ENCODE data around the gene KCNJ6. TPM values are rescaled to one million over a fixed set of nuclear protein-coding genes. Genes with fewer than 3 reads are reported as not detected.

KCNJ6 gene
- total RNA-seq, 2 experiments from 2014 or later: not detected

DNA sequence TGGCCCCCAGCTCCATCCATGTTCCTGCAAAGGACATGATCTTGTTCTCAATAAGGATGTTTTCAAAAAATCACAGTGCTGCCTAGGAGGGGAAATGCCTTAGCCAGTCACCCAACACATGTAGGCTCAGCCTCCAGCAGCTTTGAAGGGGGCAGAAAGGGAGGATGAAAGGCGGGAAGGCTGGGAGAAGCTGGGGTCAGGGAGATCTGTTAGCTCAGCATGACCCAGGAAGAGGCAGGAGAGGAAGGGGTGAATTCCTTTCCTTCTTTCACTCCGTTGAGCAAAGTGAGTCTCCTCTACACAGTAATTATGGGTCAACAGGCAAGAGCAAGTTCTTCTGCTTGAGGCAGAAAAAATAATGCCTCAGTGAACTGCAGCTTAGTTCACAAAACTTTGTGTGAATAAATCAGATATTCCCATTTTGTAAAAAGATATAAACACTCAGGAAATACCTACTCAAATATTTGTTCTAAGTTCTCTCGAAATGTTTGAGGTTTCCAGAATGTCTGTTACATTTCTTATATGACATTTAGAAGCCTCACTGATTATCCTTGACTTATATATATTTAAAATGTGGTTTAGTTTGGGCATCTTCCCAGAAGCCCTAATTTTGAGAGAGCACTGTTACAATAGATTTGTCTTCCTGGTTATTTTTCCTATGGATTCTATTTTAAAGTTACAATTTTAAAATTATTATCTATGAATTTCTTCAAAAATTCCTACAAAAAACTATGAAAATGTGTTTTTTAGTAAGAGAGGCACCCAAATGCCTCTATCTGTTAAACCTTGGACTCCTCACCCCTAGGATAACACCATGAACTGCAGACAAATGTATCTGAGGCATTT is 116.8 kb downstream of the KCNJ6 start:
- ChIA-PET POLR2A (interaction anchor here (0.6 kb wide), 1 partner anchor 1070 kb away, joined by 4 read pairs; no protein-coding TSS in a partner anchor), CTCF (no interaction called here)
- Mint-ChIP-seq H3K4me3 (no peak overlapping the region), H3K4me1 (ENCODE audit: low read depth) (no peaks in the 10 kb centered on the region), H3K27ac (no peak overlapping the region), H3K9me3 (ENCODE audit: insufficient read depth) (no peaks in the 10 kb centered on the region), H3K27me3 (ENCODE audit: low read depth) (peaks cover 3% of the 10 kb centered on the region), H3K36me3 (ENCODE audit: low read depth) (no peaks in the 10 kb centered on the region)
- DNase-seq (no peak), ATAC-seq (no peak)

DNA sequence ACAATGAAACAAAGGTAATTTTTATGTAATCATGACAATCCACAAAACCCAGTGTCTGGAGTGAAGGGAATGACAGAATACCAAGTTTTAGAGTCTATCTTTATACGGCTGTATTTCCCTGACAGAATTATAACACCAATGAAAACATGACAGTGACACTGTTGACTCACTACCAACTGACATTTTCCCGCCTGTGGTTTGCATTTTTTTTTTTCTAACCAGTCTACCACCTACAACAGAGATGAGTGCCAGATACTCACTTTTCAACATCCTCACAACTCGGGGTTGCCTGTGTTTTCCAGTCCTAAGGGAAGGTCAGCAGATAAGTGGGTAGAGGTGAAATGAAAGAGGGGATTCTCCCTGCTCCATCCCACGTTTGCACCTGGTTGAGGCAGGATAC is 118.9 kb downstream of the KCNJ6 start:
- H3K9me3 Mint-ChIP-seq (ENCODE audit: insufficient read depth): no peaks in the 10 kb centered on the region
- H3K4me3 Mint-ChIP-seq: no peak overlapping the region
- no peak for ATAC-seq
- DNase-seq: no peak
- H3K4me1 Mint-ChIP-seq (ENCODE audit: low read depth): no peaks in the 10 kb centered on the region
- no peaks in the 10 kb centered on the region for H3K36me3 Mint-ChIP-seq (ENCODE audit: low read depth)
- H3K27ac Mint-ChIP-seq: no peak overlapping the region
- peaks cover 3% of the 10 kb centered on the region for H3K27me3 Mint-ChIP-seq (ENCODE audit: low read depth)
- POLR2A ChIA-PET: no interaction called here
- CTCF ChIA-PET: no interaction called here

DNA sequence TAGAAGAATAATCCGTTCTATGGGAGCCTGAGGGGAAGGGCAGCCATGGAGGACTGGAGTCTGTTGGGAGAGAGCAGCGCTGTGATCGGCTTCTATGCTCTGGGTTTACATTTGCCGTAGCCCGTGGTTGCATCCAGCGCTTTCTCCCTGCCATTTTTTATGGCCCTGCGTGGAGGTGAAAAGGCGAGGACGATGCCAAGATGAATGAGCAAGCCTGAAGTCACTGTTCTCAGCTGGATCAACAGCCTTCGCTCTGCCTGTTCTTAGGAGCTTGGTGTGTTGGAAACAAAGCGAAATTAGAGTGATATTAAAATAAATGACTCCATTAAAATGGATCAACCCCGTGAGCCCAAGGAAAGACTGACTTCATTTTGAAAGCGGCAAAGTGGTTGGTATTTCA is 120.2 kb downstream of the KCNJ6 start:
- H3K27ac Mint-ChIP-seq: no peak overlapping the region
- ATAC-seq: no peak
- H3K9me3 Mint-ChIP-seq (ENCODE audit: insufficient read depth): no peaks in the 10 kb centered on the region
- no peaks in the 10 kb centered on the region for H3K36me3 Mint-ChIP-seq (ENCODE audit: low read depth)
- CTCF ChIA-PET: no interaction called here
- POLR2A ChIA-PET: no interaction called here
- DNase-seq: no peak
- no peak overlapping the region for H3K4me3 Mint-ChIP-seq
- H3K4me1 Mint-ChIP-seq (ENCODE audit: low read depth): no peaks in the 10 kb centered on the region
- H3K27me3 Mint-ChIP-seq (ENCODE audit: low read depth): peaks cover 3% of the 10 kb centered on the region

DNA sequence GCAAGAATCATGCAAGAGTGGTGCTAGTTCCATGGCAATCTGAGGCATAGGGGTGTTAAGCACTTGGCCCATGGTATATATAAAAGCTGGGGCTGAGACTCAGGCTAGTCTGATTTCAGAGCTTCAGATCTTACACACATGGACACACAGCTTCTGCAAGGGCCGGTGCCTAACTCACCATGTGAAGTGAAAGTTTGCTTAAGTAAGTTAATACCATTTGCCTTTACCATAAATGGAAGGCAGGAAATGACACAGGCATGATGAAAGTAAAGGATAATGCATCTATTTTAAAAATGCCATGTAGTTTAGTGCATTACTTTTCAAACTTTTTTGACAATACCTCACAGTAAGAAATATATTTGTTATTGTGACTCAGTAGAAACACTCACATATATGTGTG is 122.6 kb downstream of the KCNJ6 start:
- POLR2A ChIA-PET: no interaction called here
- H3K27ac Mint-ChIP-seq: no peak overlapping the region
- ATAC-seq (no peak), DNase-seq (no peak)
- H3K9me3 Mint-ChIP-seq (ENCODE audit: insufficient read depth): no peaks in the 10 kb centered on the region
- no peaks in the 10 kb centered on the region for H3K4me1 Mint-ChIP-seq (ENCODE audit: low read depth)
- no peak overlapping the region for H3K4me3 Mint-ChIP-seq
- no peaks in the 10 kb centered on the region for H3K36me3 Mint-ChIP-seq (ENCODE audit: low read depth)
- CTCF ChIA-PET: no interaction called here
- H3K27me3 Mint-ChIP-seq (ENCODE audit: low read depth): no peaks in the 10 kb centered on the region

DNA sequence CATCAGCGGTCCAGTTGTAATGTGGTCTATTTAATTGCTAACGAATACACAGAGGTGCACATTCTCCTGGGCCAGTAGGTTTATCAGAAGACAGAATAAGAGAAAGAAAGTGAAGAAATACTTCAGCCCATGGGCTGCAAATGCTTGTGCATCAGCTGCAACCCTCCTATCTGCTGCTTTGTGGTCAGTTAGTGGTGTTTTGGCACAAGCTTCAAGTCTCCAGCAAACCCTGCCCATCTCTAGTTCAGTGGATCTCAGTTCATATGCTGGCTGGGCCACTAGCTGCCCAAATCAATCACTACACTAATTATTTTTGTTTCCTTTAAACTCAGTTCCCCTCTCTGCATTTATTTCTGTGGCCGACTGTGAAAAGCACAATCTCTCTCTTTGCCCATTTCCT is 124.2 kb downstream of the KCNJ6 start:
- Mint-ChIP-seq H3K36me3 (ENCODE audit: low read depth) (no peaks in the 10 kb centered on the region), H3K9me3 (ENCODE audit: insufficient read depth) (no peaks in the 10 kb centered on the region), H3K27ac (no peak overlapping the region), H3K4me1 (ENCODE audit: low read depth) (no peaks in the 10 kb centered on the region), H3K27me3 (ENCODE audit: low read depth) (no peaks in the 10 kb centered on the region), H3K4me3 (no peak overlapping the region)
- DNase-seq (no peak), ATAC-seq (no peak)
- ChIA-PET CTCF (no interaction called here), POLR2A (no interaction called here)

DNA sequence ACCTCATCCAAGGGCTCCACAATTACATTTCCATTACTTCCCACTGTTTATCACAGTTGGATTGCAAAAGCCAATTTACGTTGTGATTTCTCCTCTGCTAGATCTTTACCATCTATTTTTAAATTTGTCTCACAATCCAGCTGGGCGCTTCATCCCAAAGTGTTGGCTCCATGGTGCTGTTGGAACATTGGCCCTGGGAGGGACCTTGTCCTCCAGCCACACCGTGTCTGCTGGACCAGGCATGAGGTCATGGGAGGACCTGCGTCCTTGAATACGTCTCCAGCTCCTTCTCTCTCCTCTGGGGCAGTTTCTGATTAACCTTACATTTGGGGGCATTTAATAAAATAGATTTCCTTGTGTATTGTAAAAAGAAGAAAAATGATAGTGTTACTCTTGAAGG is 125.4 kb downstream of the KCNJ6 start:
- ATAC-seq: no peak
- Mint-ChIP-seq H3K27ac (no peak overlapping the region), H3K4me3 (no peak overlapping the region), H3K36me3 (ENCODE audit: low read depth) (no peaks in the 10 kb centered on the region), H3K4me1 (ENCODE audit: low read depth) (no peaks in the 10 kb centered on the region), H3K27me3 (ENCODE audit: low read depth) (no peaks in the 10 kb centered on the region), H3K9me3 (ENCODE audit: insufficient read depth) (no peaks in the 10 kb centered on the region)
- DNase-seq: no peak
- ChIA-PET POLR2A (no interaction called here), CTCF (interaction anchor here (0.7 kb wide), 1 partner anchor 90 kb away, joined by 3 read pairs; no protein-coding TSS in a partner anchor)

DNA sequence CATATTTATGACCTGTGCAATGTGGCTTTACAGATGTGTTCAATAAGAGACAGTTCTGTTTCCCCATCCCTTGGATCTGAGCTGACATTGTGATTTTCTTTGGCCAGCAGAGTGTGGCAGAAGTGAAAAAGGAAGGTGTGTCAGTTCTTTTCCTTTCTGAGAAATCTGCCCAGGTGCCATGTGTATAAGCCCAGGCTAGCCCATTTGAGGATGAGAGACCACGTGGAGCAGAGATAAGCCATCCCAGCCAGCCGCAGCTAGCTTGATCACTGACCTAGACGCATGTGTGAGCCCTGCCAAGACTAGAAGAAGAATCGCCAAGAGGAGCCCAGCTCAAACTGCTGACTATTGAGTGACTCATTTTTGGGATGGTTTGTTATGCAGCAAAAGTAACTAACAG is 127.8 kb downstream of the KCNJ6 start:
- no peak overlapping the region for H3K27ac Mint-ChIP-seq
- H3K4me3 Mint-ChIP-seq: no peak overlapping the region
- H3K27me3 Mint-ChIP-seq (ENCODE audit: low read depth): no peaks in the 10 kb centered on the region
- CTCF ChIA-PET: no interaction called here
- H3K4me1 Mint-ChIP-seq (ENCODE audit: low read depth): no peaks in the 10 kb centered on the region
- no peak for ATAC-seq
- DNase-seq: no peak
- no peaks in the 10 kb centered on the region for H3K36me3 Mint-ChIP-seq (ENCODE audit: low read depth)
- H3K9me3 Mint-ChIP-seq (ENCODE audit: insufficient read depth): no peaks in the 10 kb centered on the region
- POLR2A ChIA-PET: no interaction called here

DNA sequence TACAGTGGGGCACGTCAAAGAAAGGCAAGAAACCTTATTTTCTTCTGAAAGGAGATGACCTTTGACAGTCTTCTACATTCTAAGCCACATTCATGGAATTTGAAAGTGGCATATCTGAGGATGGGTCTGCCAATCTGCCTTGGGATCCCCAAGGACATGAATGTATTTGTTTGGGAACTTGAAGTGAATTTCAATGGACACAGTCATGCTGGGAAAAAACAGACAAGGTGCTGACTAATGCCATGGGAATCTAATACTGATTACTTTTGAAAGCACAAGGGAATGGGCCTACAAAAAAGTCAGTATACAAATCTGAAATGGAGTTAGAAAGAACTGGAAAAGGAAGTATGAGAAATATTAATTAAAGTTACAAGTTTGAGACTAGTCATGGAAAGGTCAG is 128.8 kb downstream of the KCNJ6 start:
- Mint-ChIP-seq H3K27ac (no peak overlapping the region), H3K27me3 (ENCODE audit: low read depth) (no peaks in the 10 kb centered on the region), H3K4me1 (ENCODE audit: low read depth) (no peaks in the 10 kb centered on the region), H3K9me3 (ENCODE audit: insufficient read depth) (no peaks in the 10 kb centered on the region), H3K4me3 (no peak overlapping the region), H3K36me3 (ENCODE audit: low read depth) (no peaks in the 10 kb centered on the region)
- CTCF ChIA-PET: no interaction called here
- DNase-seq: no peak
- no peak for ATAC-seq
- POLR2A ChIA-PET: no interaction called here

DNA sequence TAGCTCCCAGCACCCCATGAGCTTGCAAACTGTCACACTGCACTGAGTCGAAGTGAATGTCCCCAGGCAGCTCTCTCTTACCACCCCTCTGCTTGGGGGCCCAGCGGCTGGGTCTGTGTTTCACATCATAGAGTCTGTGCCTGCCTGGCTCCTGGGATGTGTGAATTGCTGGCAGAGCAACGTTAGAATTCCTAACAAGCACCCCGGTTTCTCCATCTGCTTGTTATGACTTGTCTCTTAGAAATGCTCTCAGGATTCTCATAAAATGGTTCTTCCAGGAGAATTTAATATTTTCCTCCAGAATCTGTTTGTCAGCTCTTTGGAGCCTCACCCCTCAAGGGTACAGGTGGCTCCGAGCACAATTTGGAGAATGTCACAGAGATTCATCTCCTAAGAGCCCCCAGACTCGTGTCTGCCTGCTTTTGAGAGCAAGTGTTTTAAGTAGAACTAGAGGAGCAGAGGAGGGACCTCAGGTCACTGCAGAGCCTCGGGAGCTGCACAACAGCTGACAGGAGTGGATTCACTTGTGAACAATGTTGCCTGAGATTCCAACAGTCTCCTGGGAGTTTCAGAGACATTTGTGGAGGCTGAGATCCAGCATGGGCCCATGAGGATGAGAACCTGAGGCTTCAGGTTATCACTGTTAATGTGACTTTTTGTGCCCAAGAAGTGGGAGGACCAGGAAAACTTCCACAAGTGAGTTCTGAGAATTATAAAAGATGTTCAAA is 131.5 kb downstream of the KCNJ6 start:
- ChIA-PET POLR2A (no interaction called here), CTCF (no interaction called here)
- Mint-ChIP-seq H3K4me3 (no peak overlapping the region), H3K36me3 (ENCODE audit: low read depth) (no peaks in the 10 kb centered on the region), H3K27me3 (ENCODE audit: low read depth) (no peaks in the 10 kb centered on the region), H3K9me3 (ENCODE audit: insufficient read depth) (no peaks in the 10 kb centered on the region), H3K27ac (no peak overlapping the region), H3K4me1 (ENCODE audit: low read depth) (no peaks in the 10 kb centered on the region)
- ATAC-seq (no peak), DNase-seq (no peak)

DNA sequence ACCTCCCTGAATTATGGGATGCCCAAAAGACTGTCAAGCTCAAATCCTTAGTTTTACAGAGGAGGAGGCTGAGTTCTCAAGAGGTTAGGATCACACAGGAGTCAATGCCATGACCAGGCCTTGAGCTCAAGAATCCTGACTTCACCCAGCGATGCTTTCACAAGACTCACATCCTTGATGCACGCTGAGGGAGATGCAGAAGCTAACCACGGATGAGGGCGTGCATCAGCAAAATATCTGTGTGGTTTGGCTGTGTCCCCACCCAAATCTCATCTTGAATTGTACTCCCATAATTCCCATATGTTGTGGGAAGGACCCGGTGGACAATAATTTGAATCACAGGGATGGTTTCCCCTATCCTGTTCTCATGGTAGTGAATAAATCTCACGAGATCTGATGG is 133.2 kb downstream of the KCNJ6 start:
- ATAC-seq (no peak), DNase-seq (no peak)
- ChIA-PET CTCF (no interaction called here), POLR2A (no interaction called here)
- Mint-ChIP-seq H3K4me1 (ENCODE audit: low read depth) (no peaks in the 10 kb centered on the region), H3K9me3 (ENCODE audit: insufficient read depth) (no peaks in the 10 kb centered on the region), H3K27me3 (ENCODE audit: low read depth) (no peaks in the 10 kb centered on the region), H3K4me3 (no peak overlapping the region), H3K27ac (no peak overlapping the region), H3K36me3 (ENCODE audit: low read depth) (no peaks in the 10 kb centered on the region)

DNA sequence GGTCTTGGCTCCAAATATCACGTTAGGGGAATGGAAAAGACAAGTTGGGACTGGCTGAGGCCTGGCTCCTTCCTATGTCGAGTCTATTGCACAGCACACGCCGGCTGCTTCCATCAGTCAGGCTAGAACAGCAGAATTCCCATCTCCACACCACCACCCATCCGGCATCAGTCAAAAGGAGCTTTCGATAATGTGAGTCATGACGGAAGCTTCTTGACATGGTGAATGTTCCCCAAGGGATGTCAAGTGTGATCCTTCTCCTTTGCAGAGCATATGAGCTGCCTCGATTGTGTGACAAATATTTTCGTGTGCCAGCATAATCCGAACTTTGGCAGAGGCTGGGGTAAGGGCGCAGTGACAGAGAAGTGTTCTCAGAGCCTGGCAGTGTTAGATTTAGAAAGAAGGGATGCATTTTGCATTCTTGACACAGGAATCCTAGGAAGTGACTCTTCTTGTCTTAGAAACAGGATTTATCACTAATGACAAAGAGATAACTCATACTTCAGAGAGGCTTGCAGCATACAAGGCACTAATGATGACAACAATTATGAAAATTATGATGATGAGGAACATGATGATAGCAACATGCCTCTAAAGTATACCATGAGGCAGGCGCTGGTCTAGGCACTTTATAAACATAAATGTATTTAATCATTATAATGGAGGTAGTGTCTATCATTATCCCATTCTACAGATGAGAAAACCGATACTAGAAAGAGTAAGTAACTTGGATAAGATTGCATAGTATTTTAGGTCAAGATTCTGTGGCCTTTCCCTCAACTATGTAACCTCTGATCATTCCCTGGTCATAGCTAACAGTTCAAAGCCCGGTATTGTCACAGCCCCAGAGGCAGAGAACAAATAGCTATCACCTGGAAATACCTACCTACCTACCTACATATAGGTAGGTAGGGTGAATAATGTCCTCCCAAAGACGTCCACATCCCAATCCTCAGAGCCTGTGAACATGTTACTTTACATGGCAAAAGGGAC is 135.0 kb downstream of the KCNJ6 start:
- Mint-ChIP-seq H3K9me3 (ENCODE audit: insufficient read depth) (no peaks in the 10 kb centered on the region), H3K4me3 (no peak overlapping the region), H3K36me3 (ENCODE audit: low read depth) (no peaks in the 10 kb centered on the region), H3K27me3 (ENCODE audit: low read depth) (no peaks in the 10 kb centered on the region), H3K27ac (no peak overlapping the region), H3K4me1 (ENCODE audit: low read depth) (no peaks in the 10 kb centered on the region)
- CTCF ChIA-PET: no interaction called here
- no peak for DNase-seq
- no peak for ATAC-seq
- POLR2A ChIA-PET: no interaction called here

DNA sequence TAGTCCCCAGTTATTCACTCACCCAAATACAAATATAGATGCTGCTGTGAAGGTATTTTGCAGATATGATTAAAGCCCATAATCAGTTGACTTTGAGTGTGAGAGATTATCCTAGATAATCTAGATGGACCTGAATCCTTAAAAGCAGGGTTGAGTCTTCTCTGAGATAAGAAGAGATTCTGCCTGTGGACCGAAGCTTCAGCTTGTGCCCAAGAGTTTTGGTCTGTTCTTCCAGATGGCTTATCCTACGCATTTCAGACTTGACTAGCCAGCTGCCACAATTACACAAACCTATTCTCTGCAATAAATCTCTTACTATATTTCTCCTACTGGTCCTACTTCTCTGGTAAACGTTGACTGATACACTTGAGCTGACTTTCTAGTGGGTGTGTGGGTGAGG is 145.1 kb downstream of the KCNJ6 start:
- H3K27me3 Mint-ChIP-seq (ENCODE audit: low read depth): no peaks in the 10 kb centered on the region
- CTCF ChIA-PET: no interaction called here

More for the DNA sequence above, 145.1 kb downstream of the KCNJ6 start:
- POLR2A ChIA-PET: no interaction called here
- no peak for ATAC-seq
- Mint-ChIP-seq H3K36me3 (ENCODE audit: low read depth) (no peaks in the 10 kb centered on the region), H3K27ac (no peak overlapping the region), H3K9me3 (ENCODE audit: insufficient read depth) (no peaks in the 10 kb centered on the region), H3K4me3 (no peak overlapping the region), H3K4me1 (ENCODE audit: low read depth) (no peaks in the 10 kb centered on the region)
- no peak for DNase-seq
